HG02840 (cell line): Measurements from ENCODE around the gene PNMA1.

Source experiments
- ATAC-seq: cut with Tn5 transposase; IDR thresholded peaks from one replicate; pipeline ENCODE4 v1.9.1; 2021; ENCODE audit warnings: mild to moderate bottlenecking, moderate library complexity, moderate number of reproducible peaks; ENCODE audit not compliant: unreplicated experiment, low FRiP score

Gene PNMA1, protein sequence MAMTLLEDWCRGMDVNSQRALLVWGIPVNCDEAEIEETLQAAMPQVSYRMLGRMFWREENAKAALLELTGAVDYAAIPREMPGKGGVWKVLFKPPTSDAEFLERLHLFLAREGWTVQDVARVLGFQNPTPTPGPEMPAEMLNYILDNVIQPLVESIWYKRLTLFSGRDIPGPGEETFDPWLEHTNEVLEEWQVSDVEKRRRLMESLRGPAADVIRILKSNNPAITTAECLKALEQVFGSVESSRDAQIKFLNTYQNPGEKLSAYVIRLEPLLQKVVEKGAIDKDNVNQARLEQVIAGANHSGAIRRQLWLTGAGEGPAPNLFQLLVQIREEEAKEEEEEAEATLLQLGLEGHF

DNA sequence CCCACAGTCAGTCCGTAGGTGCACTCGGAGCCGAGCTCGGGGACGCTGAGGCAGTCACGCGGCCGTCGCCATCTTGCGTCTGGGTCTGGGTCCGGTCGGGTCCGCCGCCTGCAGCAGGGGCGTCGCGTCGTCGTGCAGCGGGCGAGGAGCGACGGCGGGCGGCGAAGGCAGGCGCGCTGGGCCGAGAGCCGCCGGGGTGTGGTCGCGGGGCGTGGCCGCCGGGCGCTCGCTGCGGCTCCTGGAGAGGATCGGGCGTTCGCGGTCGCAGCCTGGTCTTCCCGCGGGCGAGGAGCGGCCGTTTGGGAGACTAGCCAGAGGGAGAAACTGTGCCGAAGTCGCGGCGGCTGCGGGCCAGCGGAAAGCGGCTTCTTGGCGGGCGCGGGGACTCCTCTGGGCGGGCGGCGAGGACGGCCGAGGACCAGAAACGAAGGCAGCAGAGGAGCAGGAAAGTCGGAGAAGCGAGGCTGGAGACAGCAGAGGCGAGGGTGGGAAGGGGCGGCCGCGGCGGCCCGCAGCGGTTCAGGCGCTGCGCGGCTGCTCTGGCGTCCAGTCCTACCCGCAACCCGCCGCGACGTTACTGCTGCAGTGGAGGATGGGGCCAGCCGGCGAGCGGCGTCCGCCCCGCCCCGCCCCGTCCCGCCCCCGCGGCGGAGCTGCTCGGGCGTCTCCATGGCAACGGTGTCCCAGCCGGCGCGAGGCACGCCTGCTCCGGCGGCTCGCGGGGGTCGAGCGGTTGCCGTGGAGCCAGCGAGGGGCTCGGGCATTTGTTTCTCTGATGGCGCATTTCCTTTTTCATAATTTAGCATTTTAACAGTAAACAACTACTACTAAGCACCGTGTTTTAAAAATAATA is at the start of gene PNMA1:
TSS of gene PNMA1 (minus strand) at position 582 of the 853 bp plus-strand sequence. CDS start 745 bp downstream, outside the sequence.
- peak; percentile 68 for ATAC-seq

DNA sequence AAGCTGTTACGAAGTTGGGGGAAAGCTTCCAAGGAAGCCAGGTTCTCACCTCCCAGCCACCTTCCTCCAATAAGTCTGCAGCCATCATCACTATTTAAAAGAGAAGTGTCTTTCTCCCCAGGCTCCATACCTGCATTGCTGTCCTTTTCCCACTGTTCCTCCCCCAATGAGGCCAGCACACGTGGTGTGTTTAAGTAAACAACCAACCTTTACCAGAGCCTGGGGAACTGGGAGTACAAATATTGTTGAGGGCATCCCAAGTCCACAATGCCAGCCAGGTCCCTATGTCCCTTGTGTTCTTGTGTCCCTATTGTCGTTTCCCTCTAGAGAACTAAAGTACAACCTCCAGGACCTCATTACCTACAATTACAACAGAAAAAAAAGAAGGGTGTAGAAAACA is 49.2 kb upstream of the PNMA1 start:
- ATAC-seq = no peak

DNA sequence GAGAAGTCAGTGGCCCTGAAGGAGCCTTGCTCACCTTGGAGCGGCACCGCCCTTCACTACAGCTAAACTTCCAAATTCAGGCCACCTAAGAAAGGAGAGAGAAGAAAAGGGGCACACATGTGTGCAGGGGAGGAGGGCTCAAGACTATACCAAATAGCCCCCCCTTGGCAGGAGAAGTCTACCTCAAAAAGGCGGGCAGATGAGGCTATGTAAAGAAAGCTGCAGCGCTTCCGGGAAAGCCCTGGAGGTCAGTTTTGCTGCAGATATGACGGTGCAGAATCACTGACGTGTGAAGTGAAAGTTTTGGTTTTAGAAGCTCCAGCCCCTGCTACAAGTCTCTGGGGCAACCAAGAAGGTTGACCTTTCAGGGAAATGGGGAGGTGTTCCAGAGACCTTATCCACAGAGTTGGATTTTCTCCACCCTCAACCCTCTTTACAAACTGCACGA is 48.2 kb upstream of the PNMA1 start:
- peak; percentile 26 for ATAC-seq

DNA sequence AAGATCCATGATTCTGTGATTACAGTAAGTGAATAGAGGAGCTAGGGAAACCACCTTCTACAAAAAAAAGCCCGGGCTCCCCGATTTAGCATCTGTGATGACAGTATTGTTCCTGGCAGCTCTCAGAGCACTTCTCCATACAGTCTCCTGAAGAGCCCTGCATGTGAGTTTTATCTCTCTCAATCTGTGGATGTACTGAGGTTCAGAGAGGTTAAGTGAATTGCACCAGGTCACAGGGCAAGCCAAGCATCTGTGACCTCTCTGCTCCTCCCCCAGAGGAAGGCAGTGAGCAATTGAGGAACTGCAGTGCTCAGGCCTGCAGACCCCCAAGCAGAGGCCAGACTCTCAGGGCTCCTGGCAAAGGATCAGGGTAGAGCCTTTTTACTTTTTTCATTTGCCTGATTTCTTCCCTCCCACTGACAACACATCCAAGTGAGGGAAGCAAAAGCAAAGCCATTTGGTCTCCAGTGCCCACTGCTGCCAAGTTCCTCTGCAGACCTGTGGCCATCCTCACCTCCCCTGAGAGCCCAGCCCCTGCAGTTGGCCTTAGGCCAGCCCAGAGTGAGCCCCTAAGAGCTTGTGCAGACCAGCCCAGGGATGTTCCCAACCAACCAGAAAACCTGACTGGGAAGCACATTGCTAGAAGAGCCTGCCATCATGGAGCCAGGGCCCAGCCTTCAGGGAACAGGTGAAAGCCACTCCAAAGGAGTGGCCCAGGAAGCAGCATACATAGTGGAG is 47.6 kb upstream of the PNMA1 start:
- no peak for ATAC-seq

DNA sequence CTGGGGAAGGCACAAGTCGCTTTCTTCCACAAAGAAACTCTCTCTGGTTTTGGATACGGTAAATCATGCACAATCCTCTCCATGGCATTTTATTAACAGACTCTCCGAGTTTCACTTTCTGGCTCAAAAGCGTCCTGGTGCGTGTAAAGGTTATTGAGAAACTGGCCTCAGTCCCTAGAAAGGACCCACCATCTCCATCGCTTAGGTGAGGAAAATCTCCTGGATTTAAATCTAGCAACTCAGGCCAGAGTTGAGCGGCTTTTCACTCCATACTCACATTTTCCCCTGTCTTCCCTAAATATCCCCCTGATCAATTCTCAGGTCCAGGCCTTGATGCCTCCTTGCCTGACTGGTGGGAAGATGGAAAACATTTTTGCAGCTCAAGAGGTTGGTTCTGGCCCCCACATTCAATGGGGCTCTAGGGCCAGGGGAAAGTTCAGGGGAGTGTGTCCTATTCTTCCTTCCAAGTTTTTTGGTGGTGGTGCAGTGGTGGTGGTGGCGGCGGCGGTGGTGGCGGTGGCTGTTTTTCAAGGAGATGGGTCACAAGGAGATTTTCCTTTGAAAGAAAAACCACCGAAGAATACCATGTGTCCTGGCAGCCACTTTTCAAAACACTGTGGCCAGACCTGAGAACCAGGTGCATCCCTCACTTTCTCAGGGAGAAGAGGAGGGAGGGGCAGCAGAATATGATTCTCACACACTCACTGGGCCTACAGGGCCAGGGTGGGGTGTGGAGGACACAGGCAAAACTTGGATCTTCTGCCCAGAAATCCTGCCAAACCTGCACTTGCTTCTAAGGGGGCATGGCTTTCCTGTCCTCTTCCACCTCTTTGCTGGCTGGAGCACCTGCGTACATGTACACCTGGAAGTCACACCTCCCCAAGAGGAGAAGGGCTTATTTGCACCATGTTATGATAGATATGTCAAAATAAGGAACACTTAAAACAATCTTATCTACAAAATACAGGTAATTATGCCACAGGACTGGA is 46.7 kb upstream of the PNMA1 start:
- ATAC-seq = no peak

DNA sequence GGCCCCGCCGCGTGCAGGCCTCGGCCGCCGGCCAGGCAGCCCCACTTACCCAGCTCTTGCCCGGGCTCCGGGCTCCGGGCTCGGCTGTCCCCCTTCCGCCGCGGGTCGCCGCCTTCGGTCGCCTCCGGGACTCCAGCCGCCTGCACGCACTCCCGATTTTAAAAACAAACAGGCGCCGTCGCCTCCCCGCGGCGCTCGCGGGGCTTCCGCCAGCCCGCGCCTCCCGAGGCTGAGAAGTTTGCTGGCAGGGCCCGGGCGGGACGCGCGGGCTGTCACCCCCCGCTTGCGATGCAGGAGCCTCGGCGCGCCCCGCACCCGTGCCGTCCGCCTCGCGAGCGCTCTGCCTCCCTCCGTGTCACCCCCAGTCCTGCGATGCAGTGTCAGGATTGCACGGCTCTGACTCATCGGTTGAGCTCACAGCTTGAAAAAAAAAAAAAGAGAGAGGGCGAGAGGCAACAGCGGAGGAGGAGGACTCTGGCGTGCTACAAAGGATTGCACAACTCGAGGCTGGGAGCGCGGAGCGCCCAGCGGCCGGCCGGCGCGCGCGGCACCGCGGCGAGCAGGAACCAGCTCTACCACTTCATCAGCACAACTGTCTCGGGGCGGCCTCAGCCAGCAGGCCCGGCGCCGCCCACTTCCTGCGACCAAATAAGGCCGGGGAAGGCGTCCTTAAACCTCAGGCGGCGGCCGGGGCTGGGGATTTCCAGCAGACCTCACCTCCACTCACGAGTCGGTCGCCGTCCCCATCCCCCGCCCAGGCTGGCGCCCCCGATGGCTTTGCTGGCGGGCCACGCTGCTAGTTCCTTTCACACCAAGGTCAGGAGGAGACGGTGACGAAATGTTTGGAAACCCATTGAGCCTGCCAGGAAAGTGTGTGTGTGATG is 45.8 kb upstream of the PNMA1 start:
- peak; percentile 40 for ATAC-seq

DNA sequence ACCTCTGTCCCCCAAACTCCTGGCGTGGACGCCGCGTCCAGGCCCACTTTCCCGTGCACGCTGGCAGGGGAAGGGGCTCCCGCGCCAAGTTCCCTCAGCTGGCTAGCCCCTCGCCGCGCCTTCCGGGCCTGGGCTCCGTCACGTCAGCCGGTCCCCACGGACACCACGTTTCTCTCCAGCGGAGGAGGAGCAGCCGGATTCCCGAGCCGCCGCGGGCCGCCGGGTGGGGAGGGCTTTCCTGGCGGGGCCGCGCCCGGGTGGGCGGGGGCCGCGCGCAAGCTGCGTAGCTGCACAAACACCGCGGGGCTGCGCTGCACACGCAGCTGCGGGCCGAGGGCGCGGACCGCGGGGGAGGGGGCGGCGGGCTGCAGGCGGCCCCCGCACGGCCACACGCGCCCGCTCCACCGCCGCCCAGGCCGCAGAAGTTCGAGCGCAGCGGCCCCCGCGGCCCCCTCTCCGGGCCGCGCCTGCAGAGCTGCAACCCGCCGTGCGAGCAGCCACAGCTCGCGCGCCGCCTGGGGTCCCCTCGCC is 45.1 kb upstream of the PNMA1 start:
- ATAC-seq = no peak

DNA sequence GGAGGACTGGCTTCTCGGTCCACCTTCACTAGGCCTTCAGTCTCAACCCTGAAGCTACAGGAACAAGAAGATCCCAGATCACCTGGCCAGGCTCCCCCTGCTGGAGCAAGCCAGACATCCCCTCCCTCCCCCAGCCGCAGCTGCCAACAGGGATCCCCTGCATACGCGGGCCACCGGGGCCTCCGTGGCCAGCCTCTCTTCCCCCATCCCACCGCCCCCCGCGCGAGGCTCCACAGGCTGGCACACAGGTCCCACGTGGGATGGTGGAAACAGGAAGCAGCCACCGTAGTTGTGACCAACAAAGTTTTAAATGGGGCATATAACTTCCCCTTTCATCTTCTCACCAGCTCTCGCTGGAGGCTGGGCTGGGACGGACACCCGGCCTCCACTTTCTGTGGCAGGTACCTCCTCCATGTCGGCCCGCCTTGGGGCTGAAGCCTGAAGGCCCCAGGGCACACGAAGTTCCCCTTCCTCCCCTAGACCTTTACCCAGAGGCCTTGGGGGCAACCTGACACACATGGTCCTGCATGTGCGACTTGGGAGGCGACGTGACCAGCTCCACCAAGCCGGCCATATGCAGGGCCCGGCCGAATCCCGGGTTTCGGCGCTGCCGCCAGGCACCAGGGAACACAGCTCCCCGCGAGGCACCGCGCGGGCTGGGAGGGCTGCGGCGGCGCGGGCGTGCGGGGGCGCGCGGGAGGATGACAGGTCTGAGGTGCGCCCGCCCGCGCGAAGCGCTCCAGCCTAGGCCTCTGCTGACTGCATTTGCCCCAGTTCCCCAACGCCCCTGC is 44.4 kb upstream of the PNMA1 start:
- no peak for ATAC-seq

DNA sequence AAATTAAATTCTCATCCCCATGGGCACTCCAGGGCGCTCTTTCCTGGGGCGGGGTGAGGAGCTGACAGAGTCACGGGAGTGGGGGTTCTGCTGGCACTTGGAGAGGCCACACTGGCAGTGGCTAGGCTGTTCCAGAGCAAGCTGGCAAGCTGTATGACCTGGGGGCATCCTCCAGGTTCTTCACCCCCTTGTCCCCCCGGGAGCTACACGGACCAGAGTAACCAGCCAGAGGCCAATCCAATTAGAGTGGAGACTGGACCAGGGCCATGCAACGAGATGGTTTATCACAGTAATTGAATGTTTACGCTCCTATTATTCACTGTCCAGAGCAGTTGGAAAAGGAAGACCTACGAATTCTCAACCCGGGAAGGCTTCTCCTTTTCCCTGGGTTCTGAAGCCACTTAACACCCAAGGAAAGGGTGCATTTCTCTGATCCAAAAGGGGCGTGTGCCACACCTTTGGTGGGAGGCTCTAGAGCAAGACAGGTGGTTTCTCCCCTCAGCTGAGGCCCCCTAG is 43.8 kb upstream of the PNMA1 start:
- no peak for ATAC-seq

DNA sequence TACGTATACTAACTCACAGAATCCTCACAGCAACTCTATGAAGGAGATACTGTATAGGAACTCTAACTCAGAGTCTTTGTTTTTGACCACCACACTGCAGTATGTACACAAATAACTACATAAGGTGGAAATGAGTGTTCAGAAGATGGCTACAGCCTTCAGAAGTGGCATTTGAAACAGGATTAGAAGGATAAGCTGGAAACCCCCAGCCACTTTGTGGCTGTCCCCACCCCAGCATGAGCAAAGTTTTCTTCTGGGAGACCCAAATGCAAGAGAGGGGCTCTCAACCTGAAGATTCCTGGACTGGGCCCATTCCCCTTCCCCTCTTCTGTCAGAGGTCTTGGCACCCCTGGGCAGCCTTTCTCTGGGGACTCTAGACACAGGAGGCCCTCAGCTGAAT is 43.2 kb upstream of the PNMA1 start:
- no peak for ATAC-seq

DNA sequence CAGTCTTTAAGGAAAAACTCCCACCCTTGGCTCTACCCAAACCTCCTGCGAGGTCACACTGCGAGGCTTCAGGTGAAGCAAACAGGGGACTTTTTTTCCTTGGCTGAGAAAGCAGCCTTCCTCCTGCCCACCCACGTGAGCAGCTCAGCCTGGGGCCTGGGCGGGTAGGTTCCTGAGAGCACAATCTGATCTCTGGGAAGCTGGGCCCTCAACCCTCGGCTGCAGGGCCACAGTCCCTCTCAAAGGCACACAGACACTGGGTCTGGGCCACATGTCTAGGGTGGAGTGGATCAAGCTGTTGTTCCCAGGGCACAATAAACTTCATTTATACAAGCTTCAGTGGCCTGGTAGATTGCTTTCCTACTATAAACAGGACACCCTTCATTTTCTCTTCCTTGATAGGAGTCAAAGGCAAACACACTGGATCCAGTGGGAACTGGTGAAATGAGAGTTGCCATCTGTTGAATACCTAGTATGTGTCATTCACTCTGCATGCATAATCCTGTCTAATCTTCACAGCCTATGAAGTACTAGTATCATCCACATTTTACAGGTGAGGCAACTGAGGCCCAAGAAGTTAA is 41.3 kb upstream of the PNMA1 start:
- no peak for ATAC-seq

DNA sequence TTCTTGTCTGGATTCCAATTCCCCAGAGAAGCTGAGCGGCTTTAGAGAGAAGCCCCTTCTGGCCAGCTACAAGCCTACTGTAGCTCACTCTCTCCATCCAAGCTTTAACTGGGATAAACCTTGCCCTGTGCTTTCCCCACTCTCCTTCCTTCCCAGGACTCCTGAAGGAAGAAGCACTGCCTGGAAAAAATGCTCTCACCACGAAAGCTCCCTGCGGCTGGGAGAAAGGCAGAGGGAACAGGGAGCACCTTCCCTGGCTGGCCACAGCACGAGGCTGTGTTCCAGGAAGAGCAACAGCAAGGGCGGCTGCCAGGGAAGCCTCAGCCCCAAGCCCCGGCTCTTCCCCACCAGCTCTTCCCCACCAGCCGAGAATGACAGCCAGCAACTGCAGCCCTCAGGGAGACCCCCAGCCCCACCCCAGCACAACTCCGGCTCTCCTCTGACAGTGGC is 40.8 kb upstream of the PNMA1 start:
- ATAC-seq = no peak

DNA sequence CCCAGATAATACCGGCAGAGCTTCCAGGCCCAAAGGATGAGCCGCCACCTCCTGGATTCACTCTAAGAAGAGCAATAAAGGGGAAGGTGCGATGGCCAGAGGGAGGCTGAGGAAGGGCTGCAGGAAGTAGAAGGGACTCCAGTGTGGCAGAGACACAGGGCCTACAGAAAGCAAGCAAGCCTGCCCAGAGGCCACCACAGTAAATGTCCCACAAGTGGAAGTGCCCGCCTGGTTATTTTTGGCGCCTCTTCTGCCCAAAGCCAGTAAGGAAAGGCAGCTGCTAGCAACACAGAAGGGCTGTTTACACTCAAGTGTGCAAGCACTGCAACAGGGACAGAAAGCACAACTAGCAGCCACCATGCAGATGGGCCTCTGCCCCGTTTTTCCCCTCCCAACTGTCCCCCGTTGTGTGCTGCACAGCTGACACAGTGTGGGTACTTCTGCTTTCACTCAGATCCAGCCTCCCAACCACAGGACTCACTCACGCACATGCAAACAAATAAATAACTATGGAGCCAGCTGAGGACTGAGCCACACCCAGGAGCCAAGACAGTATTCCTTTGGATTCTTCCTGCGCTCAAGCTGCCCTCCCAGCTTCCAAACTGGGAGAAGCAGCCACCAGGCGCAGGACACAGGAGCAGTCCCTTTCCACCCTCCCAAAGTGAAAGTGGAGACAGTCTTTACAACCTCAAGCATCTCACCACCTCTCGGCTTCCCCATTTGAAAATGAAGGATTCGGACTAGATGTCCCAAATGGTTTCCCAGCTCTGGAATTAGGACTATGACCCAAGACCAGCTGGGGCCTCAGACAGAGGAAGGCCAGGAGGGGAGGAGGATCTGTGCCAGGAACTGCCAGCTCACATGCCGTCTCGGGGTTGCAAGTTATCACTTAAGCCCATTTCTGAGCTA is 40.0 kb upstream of the PNMA1 start:
- no peak for ATAC-seq

DNA sequence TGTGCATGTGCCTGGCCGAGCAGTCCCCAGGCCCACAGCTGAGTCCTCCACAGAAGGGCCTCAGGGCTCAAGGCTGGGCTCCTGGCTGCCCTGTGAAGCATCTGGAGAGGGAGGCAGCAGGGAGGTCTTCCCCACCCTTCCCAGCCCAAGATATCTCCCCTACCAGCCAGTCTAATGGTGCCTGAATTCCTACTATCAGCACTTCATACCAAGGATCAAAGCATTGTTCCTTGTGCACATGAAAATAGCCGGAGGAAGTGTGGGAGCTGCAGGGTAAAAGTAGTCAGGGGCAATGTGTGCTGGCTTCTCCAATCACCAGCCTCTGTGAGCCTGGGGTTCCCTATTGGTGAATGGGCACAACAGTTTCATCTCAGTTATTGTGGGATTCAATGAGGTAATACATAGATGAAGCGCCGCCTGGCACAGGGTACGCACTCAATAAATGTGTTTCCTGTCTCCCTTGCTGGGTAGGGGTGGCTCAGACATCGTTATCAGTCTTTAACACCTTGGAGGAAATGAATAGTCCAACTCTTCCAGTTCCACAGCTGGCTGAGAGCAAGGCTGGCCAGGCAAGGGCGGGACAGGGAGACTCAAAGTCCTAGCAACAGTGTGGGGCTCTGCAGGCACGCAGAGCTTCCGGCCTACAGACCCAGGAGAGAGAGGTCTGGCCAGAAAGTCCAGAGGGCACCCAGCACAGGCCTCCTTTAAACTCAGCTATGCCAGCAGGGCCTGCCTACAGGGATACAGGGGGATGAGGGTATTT is 39.1 kb upstream of the PNMA1 start:
- ATAC-seq = no peak

DNA sequence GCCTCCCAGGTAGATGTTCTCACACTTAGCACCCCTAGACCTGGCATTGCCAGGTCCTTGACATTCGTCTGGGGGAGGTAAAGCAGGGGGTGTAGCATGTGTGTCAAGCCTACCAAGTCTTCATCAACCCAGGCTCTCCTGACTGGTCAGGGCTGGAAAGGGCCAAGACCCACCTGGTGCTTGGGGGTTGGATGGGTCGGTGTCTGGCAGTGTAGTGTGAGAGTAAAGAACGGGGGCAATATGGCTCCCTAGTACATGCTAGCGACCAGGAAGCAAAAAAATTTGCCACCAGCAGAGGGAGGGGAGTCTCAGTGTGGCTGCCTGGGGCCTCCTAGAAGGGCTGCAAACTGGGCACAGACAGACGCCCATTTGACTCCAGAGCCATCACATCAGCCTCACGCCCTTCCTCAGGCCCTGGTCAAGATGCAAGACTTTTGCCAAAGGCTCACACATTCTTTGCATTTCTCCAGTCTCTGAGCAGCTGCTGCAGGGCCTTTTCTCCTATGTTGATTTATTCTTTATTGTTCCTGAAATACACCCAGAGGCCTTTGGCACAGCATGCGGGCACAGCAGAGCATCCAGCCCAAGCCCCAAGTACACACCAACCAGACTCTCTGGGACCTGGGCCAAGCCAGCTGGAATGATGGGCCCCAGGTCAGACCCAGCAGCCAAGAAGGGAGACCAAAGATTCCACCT is 38.3 kb upstream of the PNMA1 start:
- ATAC-seq = no peak
